ENCODE data around the gene GJB4. TPM values are rescaled to one million over a fixed set of nuclear protein-coding genes. Genes with fewer than 3 reads are reported as not detected.
"Not testable (repeated sequence)": the region's sequence is repeated elsewhere in the genome, so short reads cannot be mapped to it uniquely, and the experiment has no call there.

Gene GJB4
- total RNA-seq, 1 donor from 2014 or later = not detected

GRCh38 chr1:34746101-34746500, 13.4 kb upstream of the GJB4 start:
- ATAC-seq = no peak
- DNase-seq (ENCODE audit: low spot score) = no peak

- ATAC-seq = no peak
Observed at GRCh38 chr1:34746785-34747637, 12.5 kb upstream of the GJB4 start.

GRCh38 chr1:34747638-34747941, 11.9 kb upstream of the GJB4 start:
- no peak for ATAC-seq
- no peak for DNase-seq (ENCODE audit: low spot score)

More at GRCh38 chr1:34746785-34747637, 12.5 kb upstream of the GJB4 start:
- DNase-seq (ENCODE audit: low spot score) = no peak

GRCh38 chr1:34749992-34750391, 9.5 kb upstream of the GJB4 start:
- ATAC-seq (no peak), DNase-seq (ENCODE audit: low spot score) (no peak)

- no peak for ATAC-seq
Observed at GRCh38 chr1:34750610-34751009, 8.9 kb upstream of the GJB4 start.

GRCh38 chr1:34753163-34753562, 6.4 kb upstream of the GJB4 start:
- DNase-seq (ENCODE audit: low spot score) (no peak), ATAC-seq (no peak)

More at GRCh38 chr1:34750610-34751009, 8.9 kb upstream of the GJB4 start:
- no peak for DNase-seq (ENCODE audit: low spot score)

- ATAC-seq (no peak), DNase-seq (ENCODE audit: low spot score) (no peak)
Observed at GRCh38 chr1:34754964-34755637, 4.4 kb upstream of the GJB4 start, which contains the start of gene GJB5. GJB5 (plus strand) TSS chr1:34755047; CDS start chr1:34757331, 2,284 bp downstream.

GRCh38 chr1:34755961-34756360, 3.6 kb upstream of the GJB4 start:
- ATAC-seq (no peak), DNase-seq (ENCODE audit: low spot score) (no peak)

- ATAC-seq (no peak), DNase-seq (ENCODE audit: low spot score) (no peak)
Observed at GRCh38 chr1:34757386-34757785, 2.2 kb upstream of the GJB4 start.

- ATAC-seq (no peak), DNase-seq (ENCODE audit: low spot score) (no peak)
Observed at GRCh38 chr1:34758751-34759150, 789 bp upstream of the GJB4 start.

GRCh38 chr1:34761176-34761761, 1.7 kb downstream of the GJB4 start:
- no peak for ATAC-seq

GRCh38 chr1:34761776-34762307, 2.3 kb downstream of the GJB4 start:
- ATAC-seq = no peak

More at GRCh38 chr1:34761176-34761761, 1.7 kb downstream of the GJB4 start:
- DNase-seq (ENCODE audit: low spot score) = no peak

GRCh38 chr1:34762474-34763141, 3.1 kb downstream of the GJB4 start:
- ATAC-seq (no peak), DNase-seq (ENCODE audit: low spot score) (no peak)

More at GRCh38 chr1:34761776-34762307, 2.3 kb downstream of the GJB4 start:
- DNase-seq (ENCODE audit: low spot score) = no peak

- no peak for DNase-seq (ENCODE audit: low spot score)
- ATAC-seq = no peak
Observed at GRCh38 chr1:34763142-34763781, 3.7 kb downstream of the GJB4 start.

GRCh38 chr1:34768856-34769255, 9.3 kb downstream of the GJB4 start:
- ATAC-seq (no peak), DNase-seq (ENCODE audit: low spot score) (no peak)

- DNase-seq (ENCODE audit: low spot score) = no peak
- ATAC-seq = no peak
Observed at GRCh38 chr1:34770891-34771504, 11.5 kb downstream of the GJB4 start.

GRCh38 chr1:34771573-34772371, 12.2 kb downstream of the GJB4 start:
- ATAC-seq (no peak), DNase-seq (ENCODE audit: low spot score) (no peak)

GRCh38 chr1:34773114-34773513, 13.6 kb downstream of the GJB4 start:
- not testable (repeated sequence) for DNase-seq (ENCODE audit: low spot score); ATAC-seq

GRCh38 chr1:34774957-34775356, 15.4 kb downstream of the GJB4 start:
- ATAC-seq (no peak), DNase-seq (ENCODE audit: low spot score) (no peak)
